SK-N-SH (cell line): Measurements from ENCODE around the gene MPPED2. TPM values are rescaled to one million over a fixed set of nuclear protein-coding genes. Genes with fewer than 3 reads are reported as not detected.

ENCODE experiments used
- CTCF ChIA-PET: fragments of 300-600, 350-600 bp; formaldehyde crosslinking; extraction: SDS; loops from one replicate; lab custom pipeline; 2021; lab: Yijun Ruan, JAX
- POLR2A ChIA-PET: fragments of 350-600 bp; sonication (Branson Sonifier 250); formaldehyde crosslinking; extraction: SDS; loops from one replicate; lab custom pipeline; 2020; ENCODE audit warnings: antibody characterized with exemption, inconsistent platforms; lab: Yijun Ruan, JAX
- DNase-seq: peaks from one replicate; pipeline ENCODE4 v3.0.0; 2012
- H2AFZ ChIP-seq: fragments of 200-600 bp; sonication (generic); 2 replicates; pipeline ENCODE4 v1.8.1; 2016; ENCODE audit warnings: antibody characterized with exemption, mild to moderate bottlenecking, low read depth
- H3F3A ChIP-seq: fragments of 200-600 bp; sonication (generic); replicated peaks from 2 replicates; pipeline ENCODE3; 2016; ENCODE audit warnings: antibody characterized with exemption, mild to moderate bottlenecking; ENCODE audit not compliant: insufficient read depth
- H3K27ac ChIP-seq, 2 experiments: fragments of 200-500 bp in 1 of 2; fragments of 200-600 bp in 1 of 2; sonication (Bioruptor generic) in 1 of 2; sonication (generic), shearing (Covaris generic) in 1 of 2; 2 replicates each; pipeline versions ENCODE4 v1.5.1 to v1.6.1; 2014 to 2016; ENCODE audit warnings: low read depth in 2 of 2, inconsistent platforms in 1 of 2, low read length in 1 of 2, mild to moderate bottlenecking in 1 of 2, mixed read lengths in 1 of 2
- H3K27me3 ChIP-seq: fragments of 200-600 bp; sonication (generic), shearing (Covaris generic); 2 replicates; pipeline ENCODE4 v1.6.1; 2016; ENCODE audit warnings: mixed run types; ENCODE audit not compliant: insufficient read depth
- H3K36me3 ChIP-seq, 2 experiments: fragments of 200-500 bp in 1 of 2; fragments of 200-600 bp in 1 of 2; sonication (Bioruptor generic) in 1 of 2; sonication (generic) in 1 of 2; replicated peaks in 1 of 2; 2 replicates each; pipeline versions ENCODE3 to v1.5.1; 2014 to 2016; ENCODE audit warnings: low read length in 1 of 2, mild to moderate bottlenecking in 1 of 2; ENCODE audit not compliant: insufficient read depth in 2 of 2, control insufficient read depth in 1 of 2
- H3K4me1 ChIP-seq, 2 experiments: fragments of 200-500 bp in 1 of 2; fragments of 200-600 bp in 1 of 2; sonication (Bioruptor generic) in 1 of 2; sonication (generic), shearing (Covaris generic) in 1 of 2; 2 replicates each; pipeline versions ENCODE4 v1.5.1 to v1.6.1; 2014 to 2016; ENCODE audit warnings: low read depth in 1 of 2, low read length in 1 of 2, mixed run types in 1 of 2; ENCODE audit not compliant: insufficient read depth in 2 of 2, control insufficient read depth in 1 of 2
- H3K4me2 ChIP-seq: fragments of 200-600 bp; sonication (generic), shearing (Covaris generic); 2 replicates; pipeline ENCODE4 v1.6.1; 2017; ENCODE audit warnings: mixed run types
- H3K4me3 ChIP-seq, 2 experiments: fragments of 200-500 bp in 1 of 2; fragments of 200-600 bp in 1 of 2; sonication (Bioruptor generic) in 1 of 2; sonication (generic), shearing (Covaris generic) in 1 of 2; 2 replicates each; pipeline versions ENCODE4 v1.5.1 to v1.8.1; 2014 to 2016; ENCODE audit warnings: low read depth in 2 of 2, inconsistent platforms in 1 of 2, low read length in 1 of 2, mild to moderate bottlenecking in 1 of 2, mixed read lengths in 1 of 2, moderate library complexity in 1 of 2
- H3K79me2 ChIP-seq: fragments of 200-600 bp; sonication (generic); 2 replicates; pipeline ENCODE4 v1.8.1; 2017; ENCODE audit warnings: mild to moderate bottlenecking; ENCODE audit not compliant: insufficient read depth
- H3K9ac ChIP-seq: fragments of 200-600 bp; sonication (generic); 2 replicates; pipeline ENCODE4 v1.6.1; 2017; ENCODE audit warnings: mixed run types
- H3K9me2 ChIP-seq: fragments of 200-600 bp; sonication (generic); 2 replicates; pipeline ENCODE4 v1.6.1; 2017; ENCODE audit warnings: mixed run types
- H3K9me3 ChIP-seq: fragments of 200-600 bp; sonication (generic); 2 replicates; pipeline ENCODE4 v1.6.1; 2017; ENCODE audit warnings: mixed run types, mild to moderate bottlenecking, moderate library complexity
- H4K20me1 ChIP-seq: fragments of 200-600 bp; sonication (generic); 2 replicates; pipeline ENCODE4 v1.6.1; 2017; ENCODE audit warnings: mild to moderate bottlenecking, mixed run types; ENCODE audit not compliant: insufficient read depth
- CHD2 ChIP-seq: fragments of 150-350 bp; IDR thresholded peaks from 2 replicates; pipeline ENCODE4 v1.6.1; 2018; ENCODE audit warnings: low read length; ENCODE audit not compliant: partially characterized antibody
- CTCF ChIP-seq: fragments of 200-600 bp; sonication (generic); IDR thresholded peaks from 2 replicates; pipeline ENCODE4 v1.6.1; 2017; ENCODE audit warnings: antibody characterized with exemption, mild to moderate bottlenecking, moderate library complexity
- ELF1 ChIP-seq: IDR thresholded peaks from 2 replicates; pipeline ENCODE4 v1.4.0; 2012
- EZH2phosphoT487 ChIP-seq: fragments of 200-600 bp; sonication (generic); IDR thresholded peaks from 2 replicates; pipeline ENCODE4 v1.6.1; 2017; ENCODE audit warnings: low read depth, mixed run types, mild to moderate bottlenecking, antibody characterized with exemption, moderate library complexity, borderline replicate concordance
- FOXM1 ChIP-seq: IDR thresholded peaks from 2 replicates; pipeline ENCODE4 v1.4.0; 2012; ENCODE audit warnings: low read depth, mild to moderate bottlenecking
- GABPA ChIP-seq: IDR thresholded peaks from 2 replicates; pipeline ENCODE4 v1.4.0; 2012; ENCODE audit warnings: low read depth, mild to moderate bottlenecking
- IRF3 ChIP-seq: fragments of 150-350 bp; IDR thresholded peaks from 2 replicates; pipeline ENCODE4 v1.6.1; 2016; ENCODE audit warnings: mild to moderate bottlenecking, low read depth, low read length
- MAX ChIP-seq: IDR thresholded peaks from 2 replicates; pipeline ENCODE4 v1.4.0; 2012; ENCODE audit warnings: low read depth
- MXI1 ChIP-seq: IDR thresholded peaks from 2 replicates; pipeline ENCODE4 v1.6.1; 2012; ENCODE audit warnings: mild to moderate bottlenecking, low read depth, low read length, improper control_type of control experiment
- NRF1 ChIP-seq: IDR thresholded peaks from 2 replicates; pipeline ENCODE4 v1.6.1; 2012; ENCODE audit warnings: low read depth, mild to moderate bottlenecking, low read length
- RAD21 ChIP-seq: IDR thresholded peaks from 2 replicates; pipeline ENCODE4 v1.6.1; 2012; ENCODE audit warnings: mild to moderate bottlenecking, low read length
- RCOR1 ChIP-seq: fragments of 150-350 bp; IDR thresholded peaks from 2 replicates; pipeline ENCODE4 v1.6.1; 2017; ENCODE audit warnings: antibody characterized with exemption, low read length
- RXRA ChIP-seq: IDR thresholded peaks from 2 replicates; pipeline ENCODE4 v1.4.0; 2012; ENCODE audit warnings: low read depth, mild to moderate bottlenecking, borderline replicate concordance
- SMC3 ChIP-seq: IDR thresholded peaks from 2 replicates; pipeline ENCODE4 v1.6.1; 2012; ENCODE audit warnings: low read depth, low read length, improper control_type of control experiment
- TAF1 ChIP-seq: IDR thresholded peaks from 2 replicates; pipeline ENCODE4 v1.6.1; 2012; ENCODE audit warnings: low read depth, mild to moderate bottlenecking, low read length, moderate library complexity, borderline replicate concordance
- TCF12 ChIP-seq: IDR thresholded peaks from 2 replicates; pipeline ENCODE4 v1.4.0; 2012
- WGBS: methylation state at CpG from one replicate; pipeline ENCODE4 v1.1.6; 2017; ENCODE audit warnings: low lambda C conversion rate; 5-methylcytosine and 5-hydroxymethylcytosine counted together
- polyA plus RNA-seq, 3 experiments: library from polyadenylated mRNA; depleted of rRNA; stranded (reverse); fragments of >200 nt; gene quantifications; 2 replicates each; pipeline ENCODE4 v1.2.3, GENCODE V29; 2012
- TF ChIP-seq, protein P1 (sequence below): IDR thresholded peaks from 2 replicates; pipeline ENCODE4 v1.6.1; 2012; ENCODE audit warnings: mild to moderate bottlenecking, low read depth, low read length, moderate library complexity
- TF ChIP-seq, protein P2 (sequence below): IDR thresholded peaks from 2 replicates; pipeline ENCODE4 v1.4.0; 2012; ENCODE audit warnings: low read depth, borderline replicate concordance

MPPED2 gene
- polyA plus RNA-seq, 1 of the 3 experiments (the other 2 are of a cell fraction): 0.05 TPM

- TF ChIP-seq, protein P1, sequence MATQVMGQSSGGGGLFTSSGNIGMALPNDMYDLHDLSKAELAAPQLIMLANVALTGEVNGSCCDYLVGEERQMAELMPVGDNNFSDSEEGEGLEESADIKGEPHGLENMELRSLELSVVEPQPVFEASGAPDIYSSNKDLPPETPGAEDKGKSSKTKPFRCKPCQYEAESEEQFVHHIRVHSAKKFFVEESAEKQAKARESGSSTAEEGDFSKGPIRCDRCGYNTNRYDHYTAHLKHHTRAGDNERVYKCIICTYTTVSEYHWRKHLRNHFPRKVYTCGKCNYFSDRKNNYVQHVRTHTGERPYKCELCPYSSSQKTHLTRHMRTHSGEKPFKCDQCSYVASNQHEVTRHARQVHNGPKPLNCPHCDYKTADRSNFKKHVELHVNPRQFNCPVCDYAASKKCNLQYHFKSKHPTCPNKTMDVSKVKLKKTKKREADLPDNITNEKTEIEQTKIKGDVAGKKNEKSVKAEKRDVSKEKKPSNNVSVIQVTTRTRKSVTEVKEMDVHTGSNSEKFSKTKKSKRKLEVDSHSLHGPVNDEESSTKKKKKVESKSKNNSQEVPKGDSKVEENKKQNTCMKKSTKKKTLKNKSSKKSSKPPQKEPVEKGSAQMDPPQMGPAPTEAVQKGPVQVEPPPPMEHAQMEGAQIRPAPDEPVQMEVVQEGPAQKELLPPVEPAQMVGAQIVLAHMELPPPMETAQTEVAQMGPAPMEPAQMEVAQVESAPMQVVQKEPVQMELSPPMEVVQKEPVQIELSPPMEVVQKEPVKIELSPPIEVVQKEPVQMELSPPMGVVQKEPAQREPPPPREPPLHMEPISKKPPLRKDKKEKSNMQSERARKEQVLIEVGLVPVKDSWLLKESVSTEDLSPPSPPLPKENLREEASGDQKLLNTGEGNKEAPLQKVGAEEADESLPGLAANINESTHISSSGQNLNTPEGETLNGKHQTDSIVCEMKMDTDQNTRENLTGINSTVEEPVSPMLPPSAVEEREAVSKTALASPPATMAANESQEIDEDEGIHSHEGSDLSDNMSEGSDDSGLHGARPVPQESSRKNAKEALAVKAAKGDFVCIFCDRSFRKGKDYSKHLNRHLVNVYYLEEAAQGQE: no peak
- TF ChIP-seq CHD2 (no peak), TCF12 (no peak)
- TF ChIP-seq, all 33 proteins: peak for 0
These were observed 33.3 kb downstream of the MPPED2 start (continued) for GRCh38 chr11:30552839-30553238.

- H3K4me3 ChIP-seq: no peak overlapping the region
- H3K36me3 ChIP-seq: no peaks in the 10 kb centered on the region
- no peaks in the 10 kb centered on the region for H3K9me2 ChIP-seq
- CTCF ChIA-PET: no interaction called here
- no peak overlapping the region for H2AFZ ChIP-seq
- no peaks in the 10 kb centered on the region for H3F3A ChIP-seq
- no peaks in the 10 kb centered on the region for H3K27me3 ChIP-seq
- POLR2A ChIA-PET: no interaction called here
- H3K9me3 ChIP-seq: no peaks in the 10 kb centered on the region
- no peak overlapping the region for H3K4me2 ChIP-seq
- peaks cover 0 to 5% of the 10 kb centered on the region in 2 experiments; a peak in 1 of 4 replicates for H3K4me1 ChIP-seq
- WGBS: 24% methylated on average over 4 of the region's 4 CpGs
- DNase-seq: no peak
- no peaks in the 10 kb centered on the region for H4K20me1 ChIP-seq
- H3K79me2 ChIP-seq: no peaks in the 10 kb centered on the region
- no peak overlapping the region for H3K27ac ChIP-seq
- no peak overlapping the region for H3K9ac ChIP-seq
- TF ChIP-seq FOXM1: no peak
- TF ChIP-seq SMC3: no peak
- no peak for TF ChIP-seq TAF1
- TF ChIP-seq RAD21: no peak
- no peak for TF ChIP-seq CHD2
- no peak for TF ChIP-seq NRF1
- no peak for TF ChIP-seq ELF1
- no peak for TF ChIP-seq IRF3
- no peak for TF ChIP-seq RCOR1
- TF ChIP-seq MXI1: no peak
- TF ChIP-seq CTCF: no peak
- no peak for TF ChIP-seq RXRA
- TF ChIP-seq GABPA: no peak
- TF ChIP-seq MAX: no peak
- TF ChIP-seq TCF12: no peak
- TF ChIP-seq, protein P2, sequence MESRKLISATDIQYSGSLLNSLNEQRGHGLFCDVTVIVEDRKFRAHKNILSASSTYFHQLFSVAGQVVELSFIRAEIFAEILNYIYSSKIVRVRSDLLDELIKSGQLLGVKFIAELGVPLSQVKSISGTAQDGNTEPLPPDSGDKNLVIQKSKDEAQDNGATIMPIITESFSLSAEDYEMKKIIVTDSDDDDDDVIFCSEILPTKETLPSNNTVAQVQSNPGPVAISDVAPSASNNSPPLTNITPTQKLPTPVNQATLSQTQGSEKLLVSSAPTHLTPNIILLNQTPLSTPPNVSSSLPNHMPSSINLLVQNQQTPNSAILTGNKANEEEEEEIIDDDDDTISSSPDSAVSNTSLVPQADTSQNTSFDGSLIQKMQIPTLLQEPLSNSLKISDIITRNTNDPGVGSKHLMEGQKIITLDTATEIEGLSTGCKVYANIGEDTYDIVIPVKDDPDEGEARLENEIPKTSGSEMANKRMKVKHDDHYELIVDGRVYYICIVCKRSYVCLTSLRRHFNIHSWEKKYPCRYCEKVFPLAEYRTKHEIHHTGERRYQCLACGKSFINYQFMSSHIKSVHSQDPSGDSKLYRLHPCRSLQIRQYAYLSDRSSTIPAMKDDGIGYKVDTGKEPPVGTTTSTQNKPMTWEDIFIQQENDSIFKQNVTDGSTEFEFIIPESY: no peak
- no peak for TF ChIP-seq EZH2phosphoT487
- TF ChIP-seq, protein P1: no peak
These were observed 36.1 kb downstream of the MPPED2 start for GRCh38 chr11:30550022-30550542.
